ENCODE data around the gene HES7.

DNA sequence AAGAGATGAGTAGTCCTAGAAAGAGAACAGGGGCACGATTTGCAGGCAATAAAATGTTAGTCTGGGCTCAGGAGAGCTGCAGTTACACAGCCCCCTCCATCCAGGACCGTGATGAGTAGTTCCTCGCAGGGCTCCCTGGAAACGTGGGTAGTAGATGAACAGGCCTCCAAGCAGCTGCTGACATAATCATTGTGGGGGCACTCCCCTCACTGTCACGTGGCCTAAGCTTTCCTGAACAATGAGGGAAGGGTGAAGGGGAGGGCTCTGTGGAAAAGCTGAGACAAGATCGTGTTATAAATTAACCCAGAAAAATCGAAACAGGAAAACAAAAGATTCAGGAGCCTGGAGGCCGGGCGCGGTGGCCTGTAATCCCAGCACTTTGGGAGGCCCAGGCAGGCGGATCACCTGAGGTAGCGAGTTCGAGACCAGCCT is 29.6 kb upstream of the HES7 start:
- TF ChIP-seq, protein P1, sequence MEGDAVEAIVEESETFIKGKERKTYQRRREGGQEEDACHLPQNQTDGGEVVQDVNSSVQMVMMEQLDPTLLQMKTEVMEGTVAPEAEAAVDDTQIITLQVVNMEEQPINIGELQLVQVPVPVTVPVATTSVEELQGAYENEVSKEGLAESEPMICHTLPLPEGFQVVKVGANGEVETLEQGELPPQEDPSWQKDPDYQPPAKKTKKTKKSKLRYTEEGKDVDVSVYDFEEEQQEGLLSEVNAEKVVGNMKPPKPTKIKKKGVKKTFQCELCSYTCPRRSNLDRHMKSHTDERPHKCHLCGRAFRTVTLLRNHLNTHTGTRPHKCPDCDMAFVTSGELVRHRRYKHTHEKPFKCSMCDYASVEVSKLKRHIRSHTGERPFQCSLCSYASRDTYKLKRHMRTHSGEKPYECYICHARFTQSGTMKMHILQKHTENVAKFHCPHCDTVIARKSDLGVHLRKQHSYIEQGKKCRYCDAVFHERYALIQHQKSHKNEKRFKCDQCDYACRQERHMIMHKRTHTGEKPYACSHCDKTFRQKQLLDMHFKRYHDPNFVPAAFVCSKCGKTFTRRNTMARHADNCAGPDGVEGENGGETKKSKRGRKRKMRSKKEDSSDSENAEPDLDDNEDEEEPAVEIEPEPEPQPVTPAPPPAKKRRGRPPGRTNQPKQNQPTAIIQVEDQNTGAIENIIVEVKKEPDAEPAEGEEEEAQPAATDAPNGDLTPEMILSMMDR (IDR thresholded peaks at IDR 0.05), result no peak
- TF ChIP-seq POLR2A (IDR thresholded peaks at IDR 0.05), result peak; percentile 65
